Measurements from ENCODE around the gene EPHB6.

EPHB6 gene, protein sequence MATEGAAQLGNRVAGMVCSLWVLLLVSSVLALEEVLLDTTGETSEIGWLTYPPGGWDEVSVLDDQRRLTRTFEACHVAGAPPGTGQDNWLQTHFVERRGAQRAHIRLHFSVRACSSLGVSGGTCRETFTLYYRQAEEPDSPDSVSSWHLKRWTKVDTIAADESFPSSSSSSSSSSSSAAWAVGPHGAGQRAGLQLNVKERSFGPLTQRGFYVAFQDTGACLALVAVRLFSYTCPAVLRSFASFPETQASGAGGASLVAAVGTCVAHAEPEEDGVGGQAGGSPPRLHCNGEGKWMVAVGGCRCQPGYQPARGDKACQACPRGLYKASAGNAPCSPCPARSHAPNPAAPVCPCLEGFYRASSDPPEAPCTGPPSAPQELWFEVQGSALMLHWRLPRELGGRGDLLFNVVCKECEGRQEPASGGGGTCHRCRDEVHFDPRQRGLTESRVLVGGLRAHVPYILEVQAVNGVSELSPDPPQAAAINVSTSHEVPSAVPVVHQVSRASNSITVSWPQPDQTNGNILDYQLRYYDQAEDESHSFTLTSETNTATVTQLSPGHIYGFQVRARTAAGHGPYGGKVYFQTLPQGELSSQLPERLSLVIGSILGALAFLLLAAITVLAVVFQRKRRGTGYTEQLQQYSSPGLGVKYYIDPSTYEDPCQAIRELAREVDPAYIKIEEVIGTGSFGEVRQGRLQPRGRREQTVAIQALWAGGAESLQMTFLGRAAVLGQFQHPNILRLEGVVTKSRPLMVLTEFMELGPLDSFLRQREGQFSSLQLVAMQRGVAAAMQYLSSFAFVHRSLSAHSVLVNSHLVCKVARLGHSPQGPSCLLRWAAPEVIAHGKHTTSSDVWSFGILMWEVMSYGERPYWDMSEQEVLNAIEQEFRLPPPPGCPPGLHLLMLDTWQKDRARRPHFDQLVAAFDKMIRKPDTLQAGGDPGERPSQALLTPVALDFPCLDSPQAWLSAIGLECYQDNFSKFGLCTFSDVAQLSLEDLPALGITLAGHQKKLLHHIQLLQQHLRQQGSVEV

DNA sequence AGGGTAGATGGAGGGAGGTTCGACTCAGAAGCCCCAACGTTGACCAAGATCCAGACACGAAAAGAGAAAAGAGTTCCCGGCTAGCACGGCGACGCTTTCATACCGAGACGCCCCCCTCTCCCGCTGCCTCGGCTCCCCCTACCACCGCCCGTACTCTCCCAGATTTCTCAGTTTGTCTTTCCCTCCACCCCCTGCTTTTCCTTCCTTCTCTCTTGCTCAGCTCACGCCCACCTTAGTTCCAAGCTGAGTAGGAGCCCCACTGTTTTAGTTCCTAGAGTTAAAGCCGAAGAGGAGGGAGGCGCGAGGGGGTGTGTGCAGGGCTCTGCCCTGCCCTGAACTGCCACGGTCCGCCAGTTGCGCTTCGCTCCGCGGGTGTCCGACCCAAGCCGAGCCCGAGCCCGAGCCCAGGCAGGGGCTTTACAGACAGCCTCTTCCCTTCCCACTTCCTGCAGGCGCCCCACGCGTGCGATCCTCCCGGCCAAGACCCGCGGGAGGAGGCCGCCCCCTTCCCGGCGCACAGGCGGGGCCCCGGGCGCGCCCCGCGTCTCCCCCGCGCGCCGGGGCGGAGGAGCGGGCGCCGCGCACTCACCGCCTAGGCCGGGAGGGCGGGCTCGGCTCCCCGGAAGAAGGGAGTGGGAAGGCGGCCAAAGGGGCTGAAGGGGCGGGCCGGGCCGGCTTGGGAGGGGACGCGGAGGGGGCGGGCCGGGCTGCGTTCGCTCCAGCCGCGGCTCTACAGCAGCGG is at the start of gene EPHB6:
EPHB6 (plus strand) TSS at position 705 of the 742 bp plus-strand sequence. CDS start 8,152 bp downstream, outside the sequence.
- DNase-seq = peak; percentile 28

DNA sequence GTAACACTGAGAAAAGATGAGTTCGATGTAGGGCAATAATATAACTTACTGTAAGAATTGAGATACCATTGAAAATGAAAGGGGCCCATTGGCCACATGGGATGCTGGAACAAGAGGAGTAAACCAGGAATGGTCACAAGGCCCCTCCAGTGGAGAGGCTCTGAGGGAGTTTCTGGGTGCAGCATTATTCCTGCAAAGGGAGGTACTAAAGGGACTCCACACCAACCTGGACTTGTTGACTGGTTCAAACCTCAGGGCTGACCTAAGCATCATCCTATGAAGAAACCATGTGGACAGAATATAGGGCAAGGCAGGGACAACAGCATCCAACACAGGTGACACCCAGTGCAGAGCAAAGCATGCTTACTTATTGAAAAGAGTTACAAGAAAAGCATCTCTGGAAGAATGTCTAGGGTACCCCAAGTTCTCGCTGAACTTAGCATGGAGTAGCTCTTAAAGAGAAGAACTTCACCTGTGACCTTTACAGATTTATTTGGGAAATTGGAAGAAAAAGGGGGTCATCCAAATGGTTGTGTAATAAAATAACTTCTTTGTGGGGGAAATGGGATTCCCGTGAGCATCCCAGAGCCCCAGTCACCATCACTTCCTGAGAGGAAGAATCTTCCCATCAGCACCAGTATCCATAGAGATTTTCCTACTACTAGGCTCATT is 49.4 kb upstream of the EPHB6 start:
- no peak for DNase-seq

DNA sequence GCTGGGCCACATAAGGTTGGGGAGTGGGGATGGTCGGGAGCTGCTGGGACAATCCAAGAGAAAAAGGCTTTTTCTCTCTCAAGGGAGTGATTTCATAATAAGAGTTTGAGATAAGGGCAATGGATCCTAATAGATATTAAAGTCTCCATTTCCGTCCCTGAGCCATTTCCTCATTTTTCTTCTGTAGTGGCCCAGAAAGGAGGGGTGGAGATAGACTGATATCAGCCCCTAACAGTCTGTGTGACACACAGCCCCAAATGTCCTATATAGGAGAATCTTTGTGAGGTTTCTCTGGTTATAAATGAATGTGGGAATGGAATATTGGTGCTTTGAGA is 48.9 kb upstream of the EPHB6 start:
- no peak for DNase-seq

DNA sequence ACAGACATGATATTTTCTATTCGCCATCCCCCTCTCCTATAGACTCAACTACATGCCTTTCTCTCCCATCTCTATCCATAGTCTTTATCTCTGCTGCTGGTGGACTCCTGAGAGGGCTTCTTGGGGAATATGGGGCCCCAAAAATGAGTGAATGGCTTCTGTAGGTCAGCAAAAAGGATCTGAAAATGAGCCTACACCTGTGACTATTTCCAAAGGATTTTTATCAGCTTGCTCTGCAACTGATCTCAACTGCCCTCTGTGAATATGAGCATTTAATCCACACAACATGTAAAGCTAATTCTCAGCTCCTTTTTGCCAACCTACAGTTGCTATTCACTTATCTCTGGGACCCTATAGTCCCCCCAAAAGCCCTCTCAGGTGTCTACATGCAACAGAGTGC is 47.9 kb upstream of the EPHB6 start:
- DNase-seq = no peak

DNA sequence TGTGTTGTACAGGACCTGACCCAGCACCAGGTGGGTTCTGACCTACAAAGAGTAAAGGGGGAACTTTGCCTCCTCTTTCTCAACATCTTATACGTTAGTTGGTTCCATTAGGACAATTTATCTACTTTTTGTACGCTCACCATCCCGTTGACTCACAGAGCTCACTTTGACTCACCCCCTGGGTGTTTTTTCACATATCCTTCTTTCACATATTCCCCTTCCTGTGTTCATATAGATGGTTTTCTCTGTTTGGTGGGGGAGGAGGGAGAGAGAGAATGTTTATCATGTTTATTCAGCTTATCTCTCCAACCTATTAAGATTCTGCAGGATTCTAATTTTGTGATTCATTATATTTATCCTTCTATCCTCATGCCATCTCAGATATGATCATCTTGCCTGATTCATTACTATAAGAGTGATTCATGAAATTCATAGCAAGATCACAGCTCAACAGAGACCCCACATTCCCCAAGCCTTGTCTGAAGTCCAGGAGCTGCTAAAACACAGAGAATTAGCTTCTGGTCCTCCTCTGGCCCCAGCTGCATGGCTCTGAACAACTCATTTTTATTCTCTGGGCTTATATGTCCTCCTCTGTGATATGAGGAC is 46.9 kb upstream of the EPHB6 start:
- DNase-seq = no peak

DNA sequence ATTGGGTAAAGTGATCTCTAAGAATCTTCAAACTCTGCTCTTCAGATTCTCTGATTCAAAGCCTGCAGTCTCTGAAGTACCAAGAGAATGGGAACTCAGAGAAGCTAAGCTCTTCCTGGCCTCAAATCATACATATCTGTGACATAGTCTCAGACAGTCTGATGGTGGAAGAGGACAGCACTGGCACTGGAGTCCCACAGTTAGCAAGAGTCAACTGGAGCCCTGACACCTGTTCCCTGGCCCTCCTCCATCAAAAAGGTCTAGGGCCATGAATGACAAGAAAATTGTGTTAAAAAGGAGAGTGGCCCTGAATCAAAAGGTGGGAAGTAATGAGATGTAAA is 46.4 kb upstream of the EPHB6 start:
- no peak for DNase-seq

DNA sequence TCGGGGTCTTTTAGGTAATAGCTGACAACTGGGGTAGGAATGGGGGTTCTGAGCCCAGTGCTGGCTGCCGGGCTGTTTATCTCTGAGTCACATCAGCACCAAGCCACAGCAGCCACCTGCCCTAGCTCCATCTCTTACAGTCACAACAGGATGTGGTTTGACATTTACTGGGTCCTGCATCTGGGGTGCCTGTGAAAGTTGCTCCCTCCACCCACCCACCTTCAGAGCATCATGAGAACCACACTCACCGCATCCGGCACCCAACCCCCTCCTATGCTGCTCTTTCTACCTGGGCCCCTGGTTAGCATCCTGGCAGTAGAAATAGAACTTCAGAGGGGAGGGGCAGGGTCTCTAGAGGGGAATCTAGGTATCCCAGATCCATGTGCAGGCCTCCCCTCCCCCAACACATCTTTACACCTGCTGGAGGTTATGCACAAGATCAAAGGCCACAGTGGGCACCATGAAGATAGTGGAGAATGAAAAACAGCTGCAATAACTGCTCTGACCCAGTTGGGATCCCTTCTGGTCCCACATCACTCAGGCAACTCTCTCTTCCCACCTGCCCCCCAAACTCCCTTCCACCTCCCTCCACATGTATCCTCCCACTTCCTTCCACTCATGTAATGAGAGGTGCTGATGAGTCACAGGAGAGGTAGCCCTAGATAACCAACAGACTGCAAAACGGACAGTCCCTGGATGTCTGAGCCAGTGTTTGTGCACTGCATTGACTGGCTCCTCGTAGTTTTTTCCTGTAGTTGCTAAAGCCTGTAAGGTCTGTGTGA is 45.9 kb upstream of the EPHB6 start:
- DNase-seq = no peak

DNA sequence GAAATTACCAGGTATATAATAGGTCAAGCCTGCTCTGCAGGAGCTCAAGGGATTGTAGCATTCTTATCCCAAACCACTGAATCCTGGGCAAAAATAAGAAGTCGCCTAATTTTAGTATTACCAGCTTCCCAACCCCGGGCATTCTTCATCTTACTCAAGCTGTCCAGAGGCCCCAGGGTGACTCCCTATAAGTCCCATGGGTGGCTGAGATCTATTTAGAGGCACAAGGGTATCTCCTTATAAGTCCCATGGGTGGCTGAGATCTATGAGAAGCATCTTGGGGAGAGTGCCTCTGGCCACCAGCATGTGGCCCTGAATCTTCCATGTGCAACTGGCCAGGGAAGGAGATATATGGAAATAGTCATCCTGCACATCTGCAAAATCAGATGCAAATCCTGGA is 45.2 kb upstream of the EPHB6 start:
- no peak for DNase-seq

DNA sequence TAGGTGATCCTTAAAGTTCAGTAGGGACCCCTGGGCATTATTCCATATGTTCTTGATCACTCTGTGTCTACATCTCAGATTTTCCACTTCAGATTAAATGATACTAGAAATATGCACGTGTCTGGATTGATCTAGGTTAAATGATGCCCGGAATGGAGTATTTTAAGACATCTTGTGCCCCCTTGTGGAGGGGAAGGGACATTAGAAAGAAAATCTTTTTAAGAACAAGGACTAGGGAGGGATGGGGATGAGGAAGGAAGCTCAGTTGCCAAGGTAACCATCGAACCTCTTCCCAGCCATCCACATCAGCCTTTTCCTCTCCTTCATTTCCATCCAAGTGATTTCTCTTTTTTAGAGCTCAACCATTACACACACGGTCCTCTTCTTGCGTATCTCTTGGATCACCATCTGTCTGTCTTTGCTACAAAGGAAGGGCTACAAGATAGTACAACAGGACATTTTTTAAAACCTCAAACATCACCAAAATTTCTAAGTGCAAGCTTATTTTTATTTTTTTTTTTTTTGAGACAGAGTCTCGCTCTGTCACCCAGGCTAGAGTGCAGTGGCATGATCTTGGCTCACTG is 43.6 kb upstream of the EPHB6 start:
- no peak for DNase-seq

DNA sequence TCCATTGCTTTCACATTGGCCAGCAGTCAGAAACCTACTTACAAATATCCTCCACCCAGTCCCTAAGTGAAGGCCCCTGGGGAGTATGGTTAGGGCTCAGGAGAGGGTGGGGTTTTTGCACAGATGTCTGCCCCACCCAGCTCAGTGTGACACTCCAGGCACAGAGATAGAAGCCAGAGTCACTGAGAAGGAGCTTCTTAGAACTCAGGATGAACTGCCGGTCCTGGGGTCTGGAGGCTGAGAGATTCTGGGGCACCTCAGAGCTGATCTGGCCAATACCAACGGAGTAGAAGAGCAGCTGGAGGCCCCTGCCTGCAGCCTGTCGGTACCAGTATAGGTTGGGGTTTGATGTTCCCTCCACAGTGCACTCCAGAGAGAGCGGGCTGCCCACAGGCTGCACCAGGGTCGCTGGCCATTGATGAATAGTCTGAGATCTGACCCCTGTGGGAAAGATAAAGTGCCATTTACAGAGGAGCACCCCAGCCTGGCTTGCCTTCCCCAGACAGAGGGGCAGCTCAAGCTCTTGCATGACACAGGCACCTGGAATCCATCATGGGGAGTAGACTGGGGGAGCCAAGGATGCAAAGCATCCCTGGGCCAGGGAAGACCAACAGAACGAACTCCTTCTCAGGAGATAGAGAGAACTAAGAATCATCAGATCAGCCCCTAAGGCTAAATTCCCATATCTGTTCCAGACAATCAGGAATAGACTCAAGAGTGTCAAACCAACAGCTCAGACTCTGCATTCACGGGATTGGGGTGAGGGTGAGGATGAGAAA is 42.2 kb upstream of the EPHB6 start:
- DNase-seq = no peak

DNA sequence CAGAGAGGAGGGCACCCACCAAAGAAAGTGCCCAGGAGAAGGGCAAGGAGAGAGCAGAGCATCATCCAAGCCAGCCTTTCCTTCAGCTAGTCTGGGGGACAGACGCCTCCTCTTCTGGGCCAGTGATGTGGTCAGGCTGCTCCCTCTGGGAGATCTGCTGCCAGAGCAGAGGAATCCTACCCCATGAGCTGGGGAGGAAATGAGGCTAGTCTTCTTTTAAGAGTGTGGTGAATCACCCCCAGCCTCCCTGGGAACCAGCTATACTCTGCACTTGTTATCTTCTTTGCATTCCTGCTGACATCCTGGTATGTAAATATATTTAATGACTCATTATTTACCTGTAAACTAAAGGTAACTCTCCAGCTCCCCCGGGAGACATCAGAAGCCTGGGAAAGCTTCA is 41.6 kb upstream of the EPHB6 start:
- DNase-seq = no peak

DNA sequence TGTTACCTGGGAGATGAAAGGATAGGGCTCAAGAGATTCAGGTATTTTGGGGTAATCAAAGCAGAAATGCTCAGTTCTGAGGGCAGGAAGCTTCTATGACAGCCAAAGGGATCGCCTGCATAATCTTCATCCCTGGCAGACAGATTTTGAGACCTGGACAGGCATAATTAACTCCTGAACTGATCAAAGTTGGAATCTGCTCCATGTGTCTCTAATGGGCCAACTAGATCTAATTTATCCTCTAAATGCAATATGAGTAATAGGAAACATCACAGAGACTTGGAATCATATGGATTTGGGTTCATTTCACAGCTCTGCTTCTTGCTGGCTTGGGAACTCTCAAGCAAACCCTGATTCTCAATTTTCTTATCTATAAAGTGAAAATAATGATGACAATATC is 41.2 kb upstream of the EPHB6 start:
- DNase-seq = no peak

DNA sequence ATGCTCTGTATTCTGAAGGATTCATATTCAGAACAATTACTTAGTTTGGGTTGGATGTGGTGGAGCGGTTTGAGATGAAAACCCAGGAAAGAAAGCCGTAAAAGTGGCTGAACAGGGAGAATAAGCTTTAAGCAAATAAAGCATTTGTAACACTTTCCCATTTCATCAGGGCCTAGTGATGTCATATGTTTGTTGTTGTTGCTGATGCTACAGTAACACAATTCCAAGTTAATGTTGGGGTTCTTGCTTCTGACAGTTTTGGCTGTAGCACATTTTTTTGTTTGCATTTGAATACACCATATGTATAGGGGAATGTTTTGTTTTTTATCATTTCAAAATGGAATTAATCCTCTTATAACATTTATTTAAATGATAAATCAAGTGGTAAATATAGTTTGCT is 40.4 kb upstream of the EPHB6 start:
- DNase-seq = no peak

DNA sequence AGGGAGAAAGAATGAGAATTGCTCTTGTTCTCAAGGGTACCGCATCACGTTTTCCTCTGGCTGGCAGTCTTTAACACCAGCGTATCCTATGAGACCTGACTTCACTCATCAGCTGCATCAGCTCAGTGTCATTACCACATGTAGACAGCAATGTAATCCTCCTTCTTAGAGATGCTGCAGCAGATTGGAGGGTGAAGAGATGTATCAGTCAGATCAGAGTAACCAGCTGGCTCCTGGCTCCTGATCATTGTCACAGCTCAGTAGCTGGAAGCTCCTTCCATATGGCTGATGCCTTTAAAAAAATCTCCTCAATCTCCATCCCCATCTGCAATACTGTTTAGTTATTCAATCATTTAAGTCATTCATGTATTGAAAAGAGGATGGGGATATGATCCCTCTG is 39.7 kb upstream of the EPHB6 start:
- no peak for DNase-seq

DNA sequence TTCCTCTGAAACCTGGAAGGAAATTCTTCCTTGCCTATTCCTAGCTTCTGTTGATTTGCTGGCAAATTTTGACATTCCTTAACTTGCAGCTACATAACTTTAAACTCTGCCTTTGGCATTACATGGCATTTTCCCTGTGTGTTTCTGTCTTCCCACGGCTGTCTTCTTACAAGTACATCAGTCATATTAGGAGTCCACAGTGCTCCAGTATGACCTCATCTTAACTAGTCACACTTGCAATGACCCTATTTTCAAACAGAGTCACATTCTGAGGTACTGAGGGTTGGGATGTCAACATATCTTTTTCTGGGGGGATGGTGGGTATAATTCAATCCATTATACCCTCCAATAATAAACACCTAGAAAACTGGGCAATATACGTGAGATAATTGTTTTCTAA is 37.4 kb upstream of the EPHB6 start:
- no peak for DNase-seq

DNA sequence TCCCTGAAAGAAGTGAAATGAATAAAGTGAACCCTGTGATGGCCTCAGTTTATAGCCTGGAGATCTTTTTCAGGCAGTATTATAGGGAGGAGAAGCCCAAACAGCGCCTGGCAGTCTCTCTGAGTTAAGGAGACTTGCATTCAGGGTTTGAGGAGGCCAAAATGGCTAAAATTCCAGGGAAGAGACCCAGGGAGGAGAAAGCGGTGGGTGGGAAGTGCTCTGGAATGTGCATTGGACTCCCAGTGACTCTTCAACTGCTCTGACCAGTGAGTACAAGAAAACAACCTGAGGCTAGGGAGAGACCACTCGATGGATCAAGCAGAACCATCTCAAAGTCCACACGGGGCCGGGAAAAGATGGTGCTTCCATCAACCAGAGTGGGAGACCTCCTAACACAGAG is 35.3 kb upstream of the EPHB6 start:
- DNase-seq = no peak

DNA sequence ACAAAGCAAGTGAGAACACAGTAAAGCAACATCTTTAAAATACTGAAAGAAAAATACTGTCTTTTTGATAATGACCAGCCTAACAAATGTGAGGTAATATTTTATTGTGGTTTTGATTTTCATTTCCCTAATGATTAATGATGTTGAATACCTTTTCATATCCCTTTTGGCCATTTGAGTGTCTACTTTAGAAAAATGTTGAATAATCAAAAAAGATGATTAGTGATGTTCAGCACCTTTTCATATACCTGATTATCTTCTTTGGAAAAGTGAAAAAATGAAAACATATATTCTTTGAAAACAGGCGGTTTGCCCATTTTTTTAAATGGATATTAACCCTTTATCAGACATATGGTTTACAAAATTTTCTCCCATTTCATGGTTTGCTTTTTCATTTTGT is 32.2 kb upstream of the EPHB6 start:
- no peak for DNase-seq

DNA sequence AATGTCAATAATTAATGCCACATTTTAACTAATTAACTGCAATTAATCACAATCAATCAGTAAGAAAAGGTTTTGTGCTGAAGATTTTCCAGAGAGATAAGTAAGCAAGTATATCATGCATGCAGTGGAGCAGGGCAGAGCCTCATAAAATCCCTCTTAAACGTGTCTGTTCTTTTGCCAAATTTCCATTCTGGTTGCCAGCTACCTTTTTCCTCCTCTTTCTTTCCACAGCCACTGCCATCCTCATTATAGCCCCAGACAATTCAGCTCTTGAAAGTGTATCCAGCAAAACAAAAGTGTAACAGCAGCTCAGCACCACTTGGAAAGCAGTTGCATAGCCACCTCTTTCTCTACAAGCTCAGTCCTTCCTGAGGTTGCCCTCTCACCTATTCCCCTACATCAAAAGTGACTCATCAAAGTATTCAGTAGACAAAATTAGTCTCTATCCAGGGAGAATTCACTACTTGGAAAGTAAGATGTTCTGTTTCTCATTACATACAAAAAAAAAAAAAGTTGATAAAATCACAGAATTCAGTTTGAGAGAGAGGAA is 26.9 kb upstream of the EPHB6 start:
- DNase-seq = no peak

DNA sequence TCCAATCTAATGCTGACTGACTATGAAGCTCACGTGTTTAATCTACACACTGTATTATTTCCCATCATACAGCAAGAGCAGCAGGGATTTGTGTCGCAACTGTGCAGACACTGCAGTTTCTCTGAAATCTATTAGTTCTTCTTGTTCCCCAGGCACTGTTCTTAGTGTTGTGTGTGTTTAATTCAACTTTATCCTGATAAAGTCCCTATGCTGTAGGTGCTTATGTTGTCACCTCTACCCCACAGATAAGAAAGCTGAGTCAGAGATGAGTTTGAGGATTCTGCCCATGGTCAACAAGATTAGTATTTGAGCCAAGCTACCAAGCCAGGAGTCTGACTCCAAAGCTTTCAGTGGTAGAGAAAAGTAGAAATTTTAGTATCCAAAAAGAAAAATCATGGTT is 22.5 kb upstream of the EPHB6 start:
- no peak for DNase-seq

Measured in cortex of kidney (tissue), 1 donor.